ENCODE results near the gene C1orf174.

Gene C1orf174

GRCh38 chr1:3908886-3909517, 8.9 kb upstream of the C1orf174 start:
- no peak for DNase-seq

DNA sequence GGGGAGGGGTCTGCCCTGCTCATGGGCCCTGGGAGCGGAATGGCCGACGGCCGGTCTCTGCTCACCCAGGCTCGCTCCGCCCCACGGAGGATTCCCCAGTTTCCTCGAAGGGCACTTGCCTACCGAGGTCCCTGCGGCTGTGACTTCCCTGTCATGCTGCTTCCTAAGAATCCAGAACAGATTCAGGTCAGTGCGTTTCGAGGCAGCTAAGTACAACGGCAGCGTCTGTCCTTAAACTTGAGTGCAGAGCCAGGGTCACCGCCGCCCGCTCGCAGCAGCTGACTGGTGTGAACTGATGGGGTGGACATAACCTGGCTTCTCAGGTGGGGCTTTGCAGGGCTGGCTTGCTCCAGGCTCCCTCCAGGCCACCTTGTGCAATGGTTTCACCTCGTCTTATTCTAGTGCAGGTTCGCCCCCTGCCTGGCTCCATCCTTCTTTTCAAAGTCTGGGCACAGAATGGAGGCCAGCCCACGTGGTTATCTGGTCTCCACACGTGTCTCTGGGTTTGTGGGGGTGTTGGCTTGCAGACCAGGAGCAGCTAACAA, 7.6 kb upstream of the C1orf174 start:
- no peak for DNase-seq

DNA sequence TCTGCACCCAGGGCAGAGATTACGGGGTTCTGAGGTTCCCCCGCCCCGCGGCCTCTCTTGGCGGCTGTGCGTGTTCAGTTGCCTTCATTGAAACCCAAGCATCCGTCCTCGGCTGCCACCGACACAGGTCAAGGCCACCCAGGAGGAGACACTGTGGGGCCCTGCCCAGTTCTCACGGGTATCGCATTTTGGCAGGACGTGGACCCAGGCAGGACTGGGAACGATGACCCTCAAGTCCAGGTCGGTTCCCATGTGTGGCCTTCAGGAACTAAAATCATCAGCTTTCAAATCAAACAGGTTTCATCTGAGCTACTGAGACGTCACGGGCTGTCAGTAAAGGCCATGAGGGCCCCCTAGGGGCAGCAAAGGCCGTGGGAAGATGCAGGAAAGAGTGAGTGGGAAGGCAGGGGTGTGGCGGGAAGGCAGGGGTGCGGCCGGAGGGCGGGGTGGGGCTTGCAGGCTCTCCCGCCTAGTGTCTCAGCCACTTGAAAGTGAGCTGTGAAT, 7.0 kb upstream of the C1orf174 start:
- DNase-seq: no peak

DNA sequence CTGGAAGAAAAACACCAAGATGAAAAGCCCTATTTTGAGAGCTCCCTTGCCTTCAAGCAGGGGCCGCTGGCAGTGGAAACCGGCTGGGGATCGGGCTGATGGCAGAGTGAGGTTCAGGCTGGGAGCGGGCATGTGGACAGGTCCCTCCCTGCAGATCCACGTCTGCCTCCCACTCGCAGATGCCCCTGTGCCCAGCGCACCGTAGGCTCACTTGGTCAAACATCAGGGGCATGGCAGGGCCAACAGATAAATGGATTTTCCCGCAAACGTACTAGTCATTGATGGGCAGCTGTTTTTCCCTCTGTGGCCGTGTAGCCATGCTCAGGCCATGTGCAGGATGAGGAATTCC, 6.6 kb upstream of the C1orf174 start:
- DNase-seq: no peak

DNA sequence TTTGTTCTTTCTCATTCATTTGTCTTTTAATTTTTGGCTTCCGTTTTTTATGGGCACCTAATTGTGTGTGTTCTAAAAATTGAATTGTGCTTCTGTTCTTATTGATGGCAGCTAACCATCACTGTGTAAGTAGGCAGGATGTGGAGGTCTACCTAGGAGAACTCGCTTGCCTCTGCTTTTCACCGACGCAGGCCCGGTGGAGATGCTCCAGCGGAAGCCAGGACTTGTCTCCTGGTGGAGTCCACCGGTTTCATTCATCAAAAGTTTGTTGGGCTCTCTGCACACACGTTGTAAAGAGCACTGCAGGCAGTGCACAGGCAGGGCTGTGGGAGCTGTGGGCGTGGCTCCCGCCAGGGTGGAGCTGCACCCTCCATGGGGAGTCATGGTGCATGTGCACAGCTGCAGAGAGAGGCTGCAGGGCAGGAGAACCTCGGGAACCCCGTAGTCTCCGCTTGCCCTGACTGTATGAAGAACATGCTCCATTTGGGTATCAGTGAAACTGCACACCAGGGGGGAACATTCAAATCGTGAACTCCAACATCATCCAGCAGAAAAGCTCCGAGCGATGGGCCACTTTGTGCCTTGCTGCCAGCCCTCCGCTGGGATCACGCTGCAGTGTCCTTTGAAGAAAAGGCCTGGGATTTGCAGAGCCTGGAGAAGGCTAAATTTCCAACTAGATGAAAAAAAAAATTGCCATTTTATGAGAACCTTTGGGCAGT, 6.0 kb upstream of the C1orf174 start:
- no peak for DNase-seq

GRCh38 chr1:3905266-3905952, 5.3 kb upstream of the C1orf174 start:
- no peak for DNase-seq

GRCh38 chr1:3904843-3905185, 4.7 kb upstream of the C1orf174 start:
- no peak for DNase-seq

- DNase-seq: no peak
Observed at GRCh38 chr1:3904006-3904842, 4.2 kb upstream of the C1orf174 start.

GRCh38 chr1:3903141-3904005, 3.3 kb upstream of the C1orf174 start:
- DNase-seq: no peak

GRCh38 chr1:3902571-3903091, 2.6 kb upstream of the C1orf174 start:
- DNase-seq: no peak

DNA sequence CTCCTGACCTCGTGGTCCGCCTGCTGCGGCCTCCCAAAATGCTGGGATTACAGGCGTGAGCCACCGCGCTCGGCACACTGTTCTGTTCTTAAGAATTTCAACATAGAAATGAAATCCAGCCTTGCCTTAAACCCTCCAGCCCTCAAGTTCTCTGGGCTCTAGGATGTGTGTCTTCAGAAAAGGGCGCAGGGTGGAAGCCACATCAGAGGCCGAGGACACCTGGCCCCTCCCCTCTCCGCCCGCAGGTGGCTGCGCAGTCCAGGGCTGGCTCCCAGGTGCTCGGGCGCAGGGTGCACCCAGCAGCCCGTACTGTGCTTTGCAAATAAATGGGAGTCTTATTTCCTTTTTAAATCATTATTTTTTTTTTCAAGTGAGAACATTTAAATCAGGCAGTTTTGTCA, 2.0 kb upstream of the C1orf174 start:
- no peak for DNase-seq

DNA sequence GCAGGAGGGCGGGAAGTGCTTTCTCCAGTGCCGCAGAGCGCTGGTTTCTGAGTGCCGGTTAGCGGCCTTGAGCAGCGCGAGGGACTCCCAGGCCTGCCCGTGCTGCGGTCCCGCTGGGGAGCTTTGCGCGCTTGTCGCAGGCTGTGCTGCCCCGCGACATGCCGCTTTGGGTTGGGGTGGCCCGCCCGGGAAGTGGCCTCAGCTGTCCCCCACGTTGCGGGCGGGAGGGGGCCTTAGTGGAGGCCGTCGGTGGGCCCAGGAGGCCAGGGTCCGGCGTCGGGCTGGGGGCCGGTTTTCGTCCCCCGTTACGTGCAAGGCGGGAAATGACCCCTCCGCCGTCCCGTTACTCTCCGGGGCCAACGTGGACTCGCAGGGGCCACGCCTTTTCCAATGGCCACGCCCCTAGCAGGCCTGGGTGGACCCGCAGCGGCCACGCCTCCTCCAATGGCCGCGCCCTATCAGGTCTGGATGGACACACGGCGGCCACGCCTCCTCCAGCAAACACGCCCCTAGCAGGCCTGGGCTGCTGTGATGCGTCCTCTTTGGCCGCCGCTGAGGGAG, 977 bp upstream of the C1orf174 start:
- DNase-seq: peak; percentile 96

- DNase-seq: no peak
Observed at GRCh38 chr1:3899754-3900149, 320 bp downstream of the C1orf174 start.

- DNase-seq: peak; percentile 28
Observed at GRCh38 chr1:3898994-3899753, 898 bp downstream of the C1orf174 start.

- no peak for DNase-seq
Observed at GRCh38 chr1:3898475-3898735, 1.7 kb downstream of the C1orf174 start.

GRCh38 chr1:3896396-3897000, 3.6 kb downstream of the C1orf174 start:
- DNase-seq: no peak

DNA sequence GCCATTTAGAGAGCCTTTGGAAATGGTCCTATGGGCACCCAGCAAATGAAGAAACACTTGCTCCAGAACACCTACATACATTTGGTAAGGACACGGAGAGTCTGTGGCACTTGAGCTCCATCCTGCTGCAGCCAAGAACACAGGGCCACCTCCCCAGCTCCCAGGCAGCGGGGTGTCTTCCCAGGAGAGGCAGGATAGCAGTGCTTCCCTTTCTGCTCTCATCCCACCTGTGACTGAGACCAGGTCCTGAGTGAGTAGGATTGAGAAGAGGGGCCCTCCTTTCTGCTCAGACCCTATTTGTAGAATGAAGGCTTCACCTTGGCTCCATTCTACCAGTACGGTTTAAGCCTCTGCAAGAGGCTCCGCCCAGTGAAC, 4.1 kb downstream of the C1orf174 start:
- no peak for DNase-seq

DNA sequence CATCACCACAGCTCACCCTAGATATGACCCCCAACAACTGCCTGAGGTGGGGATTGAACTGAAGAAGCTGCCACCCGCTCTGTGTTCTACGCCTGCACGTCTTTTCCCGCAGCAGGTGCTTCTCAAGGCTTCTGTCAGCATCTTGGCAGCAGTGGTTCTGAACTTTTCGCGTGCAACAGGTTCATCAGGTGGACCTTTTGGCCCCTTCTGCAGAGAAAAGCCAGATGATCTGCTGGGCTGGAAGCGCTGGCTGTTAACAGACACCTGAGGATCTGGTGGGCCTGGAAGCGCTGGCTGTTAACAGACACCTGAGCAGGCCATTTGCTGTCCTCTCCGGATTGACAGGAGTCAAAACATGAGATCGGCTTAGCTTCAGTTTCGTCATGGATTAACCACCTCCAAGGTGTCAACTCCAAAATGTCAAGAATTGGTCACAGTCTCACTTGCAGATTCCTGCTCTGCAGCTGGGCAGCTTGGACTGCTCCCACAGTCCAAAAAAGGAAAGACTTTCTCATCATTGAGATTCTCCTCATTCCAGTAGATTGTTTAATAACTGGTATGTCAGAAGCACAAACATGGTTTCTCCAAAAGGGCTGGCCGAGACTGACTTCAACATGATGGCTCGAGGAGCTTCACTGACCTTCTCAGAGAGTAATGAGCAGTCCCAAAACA, 4.7 kb downstream of the C1orf174 start:
- DNase-seq: no peak

DNA sequence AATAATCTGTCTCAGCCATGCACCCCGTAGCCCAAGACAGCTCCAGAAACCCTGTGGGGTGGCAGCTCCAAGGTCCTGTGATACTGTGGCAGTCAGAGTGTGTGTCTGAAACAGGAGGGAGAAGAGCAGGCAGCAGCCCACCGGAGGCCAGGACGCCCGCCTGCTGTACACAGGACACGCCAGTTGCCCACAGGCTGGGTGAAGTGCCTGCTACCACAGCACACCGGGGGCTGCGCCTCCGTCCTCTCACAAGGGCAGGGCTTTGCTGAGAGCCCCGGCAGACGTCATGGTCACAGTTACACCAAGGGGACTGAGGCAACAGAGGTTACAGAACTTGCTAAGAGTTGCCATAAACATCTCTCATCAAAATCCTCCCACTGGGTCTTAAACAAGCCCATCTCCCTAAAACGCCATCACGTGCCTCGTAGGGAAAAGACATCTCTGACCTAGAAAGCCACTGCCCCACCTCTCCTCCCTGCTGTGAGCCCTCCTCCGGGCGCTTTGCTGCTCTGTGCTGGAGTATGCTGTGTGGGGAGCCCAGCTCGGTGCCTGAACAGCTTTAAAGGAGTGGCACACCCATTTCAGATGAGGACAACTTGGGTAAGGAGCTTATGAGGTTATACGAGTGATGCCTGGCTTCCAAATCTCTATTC, 5.3 kb downstream of the C1orf174 start:
- no peak for DNase-seq

Measured in EL (cell line).